A549 treated with CpdA at 1 μM for 4 hours (cell line): ENCODE data around the gene FRMPD3. TPM values are rescaled to one million over a fixed set of nuclear protein-coding genes. Genes with fewer than 3 reads are reported as not detected.

ENCODE experiments used
- total RNA-seq: library from RNA; stranded (reverse); fragments of 200-300 nt; extraction: Qiagen RNA extraction; gene quantifications from 5 replicates; pipeline ENCODE4 v1.2.3, GENCODE V29; 2022; ENCODE audit warnings: low read depth

FRMPD3 gene
- 0.09 to 0.17 TPM (median 0.13 TPM) in 5 replicates for total RNA-seq

GRCh38 chrX:107448998-107449835, at the start of gene FRMPD3:
Gene FRMPD3, plus strand, starts transcription at chrX:107449652. Its CDS starts 76,937 bp downstream, at chrX:107526589.

Other genes starting within 250 kb of the FRMPD3 start
- gene NUP62CL, start 243.2 kb upstream of the FRMPD3 start, total RNA-seq = 13.4 to 20.1 TPM (median 16.1 TPM) in 5 replicates
- not detected in 5 replicates for gene DNAAF6, start 243.0 kb upstream of the FRMPD3 start, total RNA-seq
- 95.9 to 111 TPM (median 99.8 TPM) in 5 replicates for gene PRPS1, start 178.9 kb downstream of the FRMPD3 start, total RNA-seq